GM13977 (cell line): ENCODE results near the gene DPH7.
"Not testable (repeated sequence)": the region's sequence is repeated elsewhere in the genome, so short reads cannot be mapped to it uniquely, and the experiment has no call there.

Experiments
- DNase-seq: peaks from one replicate; pipeline ENCODE4 v3.0.0; 2012; ENCODE audit warnings: low spot score
- in situ Hi-C: fragments of 300-500 bp; cut with MboI; formaldehyde crosslinking; loops from one replicate; pipeline ENCODE4 v1.12.0; 2022; ENCODE audit warnings: low sequenced_read_pairs, low pct_unique_long_range_greater_than_20kb, mixed read lengths, inconsistent platforms; ENCODE audit not compliant: unreplicated experiment
- TF ChIP-seq, protein P1 (sequence below): IDR thresholded peaks from 2 replicates; pipeline ENCODE4 v1.5.1; 2012; ENCODE audit warnings: mild to moderate bottlenecking, control low read depth; ENCODE audit not compliant: insufficient read depth; ENCODE audit errors: extremely low read depth, missing control alignments

DPH7 gene

DNA sequence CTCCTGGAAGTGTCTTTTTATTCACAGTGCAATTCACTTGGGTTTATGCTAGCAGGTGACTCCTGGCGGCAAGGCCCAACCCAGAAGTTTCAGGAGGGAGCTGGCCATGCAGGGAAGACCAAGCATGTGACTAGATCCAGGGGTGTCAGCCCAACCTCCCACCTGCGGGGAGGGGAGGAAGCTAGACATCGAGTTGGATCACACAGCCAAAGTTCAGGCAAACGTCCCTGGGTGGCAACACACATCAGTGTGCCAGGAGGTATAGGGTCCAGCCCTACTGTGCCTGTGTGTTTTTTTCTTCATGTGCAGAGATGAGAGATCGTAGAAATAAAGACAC is 53.8 kb downstream of the DPH7 start:
- in situ Hi-C loops, result no loop called here
- TF ChIP-seq, protein P1, sequence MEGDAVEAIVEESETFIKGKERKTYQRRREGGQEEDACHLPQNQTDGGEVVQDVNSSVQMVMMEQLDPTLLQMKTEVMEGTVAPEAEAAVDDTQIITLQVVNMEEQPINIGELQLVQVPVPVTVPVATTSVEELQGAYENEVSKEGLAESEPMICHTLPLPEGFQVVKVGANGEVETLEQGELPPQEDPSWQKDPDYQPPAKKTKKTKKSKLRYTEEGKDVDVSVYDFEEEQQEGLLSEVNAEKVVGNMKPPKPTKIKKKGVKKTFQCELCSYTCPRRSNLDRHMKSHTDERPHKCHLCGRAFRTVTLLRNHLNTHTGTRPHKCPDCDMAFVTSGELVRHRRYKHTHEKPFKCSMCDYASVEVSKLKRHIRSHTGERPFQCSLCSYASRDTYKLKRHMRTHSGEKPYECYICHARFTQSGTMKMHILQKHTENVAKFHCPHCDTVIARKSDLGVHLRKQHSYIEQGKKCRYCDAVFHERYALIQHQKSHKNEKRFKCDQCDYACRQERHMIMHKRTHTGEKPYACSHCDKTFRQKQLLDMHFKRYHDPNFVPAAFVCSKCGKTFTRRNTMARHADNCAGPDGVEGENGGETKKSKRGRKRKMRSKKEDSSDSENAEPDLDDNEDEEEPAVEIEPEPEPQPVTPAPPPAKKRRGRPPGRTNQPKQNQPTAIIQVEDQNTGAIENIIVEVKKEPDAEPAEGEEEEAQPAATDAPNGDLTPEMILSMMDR, result no peak
- DNase-seq, result no peak

GRCh38 chr9:137524161-137524980 is 54.4 kb downstream of the DPH7 start:
- TF ChIP-seq, protein P1, result no peak
- in situ Hi-C loops, result no loop called here
- DNase-seq, result no peak

DNA sequence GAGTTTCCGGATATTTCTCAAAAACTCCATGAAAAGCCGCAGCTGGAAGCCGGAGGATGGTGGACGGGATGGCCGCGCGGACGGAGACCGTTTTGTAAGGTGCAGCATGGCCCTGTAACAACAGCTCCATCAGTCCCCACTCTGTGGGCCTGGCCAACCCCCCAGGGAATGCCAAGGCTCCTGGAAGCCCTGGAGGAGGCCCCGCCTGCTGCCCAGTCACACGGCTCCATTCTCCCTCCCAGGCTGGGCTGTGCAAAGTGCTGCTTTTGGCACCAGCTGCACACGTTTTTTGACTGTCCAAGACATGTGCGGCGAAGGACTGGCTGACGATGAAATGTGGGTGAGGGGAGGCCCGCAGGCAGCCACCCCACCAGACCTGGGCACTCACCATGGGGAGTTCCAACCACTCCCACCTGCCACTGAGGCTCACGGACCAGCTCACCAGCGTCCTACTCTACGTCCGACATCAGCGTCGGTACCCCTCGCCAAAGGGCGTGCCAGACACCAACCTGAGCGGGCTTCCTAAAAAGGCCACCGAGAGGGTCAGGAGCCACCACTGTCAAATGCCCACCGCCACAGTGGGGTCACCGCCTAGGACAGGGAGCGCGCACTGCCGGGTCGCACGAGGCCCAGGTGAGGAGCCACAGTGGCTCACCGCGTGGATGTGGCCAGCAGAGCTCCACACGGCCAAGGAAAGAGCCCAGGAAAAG is 55.8 kb downstream of the DPH7 start:
- TF ChIP-seq, protein P1, result no peak
- in situ Hi-C loops, result no loop called here
- no peak for DNase-seq

- DNase-seq, result no peak
- TF ChIP-seq, protein P1, result no peak
- in situ Hi-C loops, result no loop called here
These were observed 57.2 kb downstream of the DPH7 start for GRCh38 chr9:137521405-137521985.

DNA sequence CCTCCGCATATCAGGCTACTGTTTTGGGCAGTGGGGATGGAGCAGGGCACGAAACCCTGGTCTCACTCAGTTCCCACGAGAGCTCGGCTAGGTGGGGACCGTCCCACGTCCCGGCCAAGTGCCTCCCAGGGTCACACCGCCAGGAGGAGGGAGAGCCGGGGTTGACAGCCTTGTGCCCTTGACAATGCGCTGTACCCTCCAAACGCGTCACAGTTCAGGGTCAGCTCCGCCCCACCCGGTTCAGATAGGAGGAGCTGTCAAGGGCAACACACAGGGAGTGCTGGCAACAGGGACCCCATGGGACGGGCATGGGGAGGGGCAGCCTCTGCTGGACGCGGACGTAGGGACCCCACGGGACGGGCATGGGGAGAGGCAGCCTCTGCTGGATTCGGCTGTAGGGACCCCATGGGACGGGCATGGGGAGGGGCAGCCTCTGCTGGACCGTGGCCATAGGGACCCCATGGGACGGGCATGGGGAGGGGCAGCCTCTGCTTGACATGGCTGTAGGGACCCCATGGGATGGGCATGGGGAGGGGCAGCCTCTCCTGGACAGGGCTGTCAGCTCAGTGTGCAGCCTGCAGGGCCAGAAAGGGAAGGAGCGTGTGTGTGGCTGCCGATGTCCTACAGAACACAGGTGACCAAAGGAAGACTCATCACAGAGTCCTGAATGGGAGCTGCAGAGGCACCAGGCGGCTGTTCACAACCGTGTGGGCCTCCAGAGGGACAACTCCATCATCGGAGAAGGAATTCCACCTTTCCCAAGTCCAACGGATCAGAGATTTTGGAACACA is 57.9 kb downstream of the DPH7 start:
- in situ Hi-C loops, result no loop called here
- no peak for DNase-seq
- TF ChIP-seq, protein P1, result no peak

DNA sequence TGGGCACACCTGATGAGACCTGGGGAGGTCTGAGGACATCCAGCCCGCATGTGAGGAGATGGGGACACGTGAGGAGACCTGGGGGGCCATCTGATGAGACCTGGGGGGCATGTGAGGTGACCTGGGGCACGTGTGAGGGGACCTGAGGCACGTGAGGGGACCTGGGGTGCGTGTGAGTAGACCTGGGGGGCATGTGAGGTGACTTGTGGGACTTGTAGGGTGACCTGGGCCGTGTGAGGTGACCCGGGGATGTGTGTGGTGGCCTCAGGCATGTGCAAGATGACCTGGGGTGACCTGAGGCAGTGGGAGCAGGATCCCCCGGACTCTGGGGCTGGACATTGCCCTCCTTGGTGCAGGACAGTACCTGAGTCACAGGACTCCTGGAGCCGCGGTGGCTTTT is 59.2 kb downstream of the DPH7 start:
- DNase-seq, result no peak

GRCh38 chr9:137518661-137519459 is 59.9 kb downstream of the DPH7 start:
- in situ Hi-C loops, DNase-seq: not testable (repeated sequence)

More for the DNA sequence above, 59.2 kb downstream of the DPH7 start:
- in situ Hi-C loops, result no loop called here
- TF ChIP-seq, protein P1, result no peak
